Ammon's horn (tissue), 1 donor: Measurements from ENCODE around the gene IDNK.
A peak's percentile ranks its signal among the peaks of the same experiment; 100 is the strongest.
"Not testable (repeated sequence)": the region's sequence is repeated elsewhere in the genome, so short reads cannot be mapped to it uniquely, and the experiment has no call there.

Experiments
- DNase-seq: peaks from one replicate; pipeline ENCODE4 v3.0.0-alpha.2; 2016; ENCODE audit warnings: low spot score

Gene IDNK

DNA sequence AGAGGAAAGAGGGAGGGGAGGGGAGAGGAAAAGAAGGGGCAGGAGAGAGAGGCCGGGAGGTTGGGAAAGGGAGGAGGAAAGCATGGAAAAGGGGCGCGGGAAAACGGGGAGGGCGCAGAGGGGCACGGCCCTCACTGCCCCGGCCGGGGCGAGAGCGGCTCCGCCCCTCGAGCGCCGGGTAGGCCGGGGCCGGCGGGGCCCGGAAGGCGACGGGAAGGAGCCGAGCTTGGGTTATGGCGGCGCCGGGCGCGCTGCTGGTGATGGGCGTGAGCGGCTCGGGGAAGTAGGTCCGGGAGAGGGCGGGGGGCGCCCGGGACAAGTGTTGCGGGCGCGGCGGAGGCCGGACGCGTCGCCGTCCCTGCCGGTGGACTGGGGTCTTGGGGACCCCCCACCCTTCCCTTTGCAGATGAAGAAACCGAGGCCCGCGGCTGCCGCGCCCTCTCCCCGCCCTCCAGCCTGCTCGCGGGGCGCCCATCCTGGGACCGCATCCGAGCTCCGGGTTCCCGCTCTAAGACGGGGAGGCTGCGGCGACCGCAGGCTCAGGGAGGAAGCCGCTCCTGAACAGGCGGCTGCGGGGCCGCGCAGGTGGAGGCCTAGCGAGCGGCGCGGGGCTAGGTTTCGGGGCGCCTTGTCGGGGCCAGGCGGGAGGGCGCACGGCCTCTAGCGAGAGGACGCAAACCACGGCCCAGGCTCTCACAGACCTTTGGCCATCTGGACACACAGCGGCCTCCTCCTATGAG is at the start of gene IDNK:
IDNK (plus strand) TSS at position 205 of the 740 bp plus-strand sequence; CDS start at position 234, 29 bp downstream.
- DNase-seq = peak; percentile 60

- DNase-seq = no peak
These were observed 48.5 kb upstream of the IDNK start for GRCh38 chr9:83574482-83574881.

- DNase-seq = no peak
These were observed 40.9 kb upstream of the IDNK start for GRCh38 chr9:83582029-83582428.

DNA sequence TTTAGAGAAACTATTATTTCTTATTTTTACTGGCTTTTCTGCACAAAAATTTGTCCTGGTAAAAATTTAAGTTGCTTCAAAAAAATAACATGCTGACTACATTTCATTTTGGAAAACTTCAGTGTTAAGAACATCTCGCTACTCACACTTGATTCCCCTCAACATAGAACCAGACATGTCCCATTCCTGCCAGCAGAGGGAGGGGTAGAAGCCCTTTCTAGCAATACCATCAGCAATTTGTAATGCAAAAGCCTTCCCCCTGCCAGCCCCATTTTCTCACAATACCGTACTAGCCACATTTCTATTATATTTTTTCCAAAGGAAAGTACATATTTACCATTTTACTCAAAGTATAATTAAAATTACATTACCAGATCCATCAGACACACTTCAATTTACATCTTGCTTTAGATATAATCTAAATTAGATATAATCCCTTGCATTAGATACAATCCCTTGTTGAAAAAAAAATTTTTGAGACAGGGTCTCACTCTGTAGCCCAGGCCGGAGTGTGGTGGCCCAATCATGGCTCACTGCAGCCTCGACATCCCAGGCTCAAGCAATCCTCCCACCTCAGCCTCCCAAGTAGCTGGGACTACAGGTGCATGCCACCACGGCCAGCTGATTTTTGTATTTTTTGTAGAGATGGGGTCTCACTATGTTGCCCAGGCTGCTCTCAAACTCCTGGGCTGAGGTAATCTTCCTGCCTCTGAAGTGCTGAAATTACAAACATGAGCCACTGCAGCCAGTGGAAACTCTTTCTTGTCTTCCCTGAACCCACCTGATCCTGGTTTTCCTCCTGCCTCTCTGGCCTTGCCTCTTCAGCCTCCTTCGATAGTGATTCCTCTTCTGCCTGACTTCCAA is 39.6 kb upstream of the IDNK start:
- peak; percentile 41 for DNase-seq

DNA sequence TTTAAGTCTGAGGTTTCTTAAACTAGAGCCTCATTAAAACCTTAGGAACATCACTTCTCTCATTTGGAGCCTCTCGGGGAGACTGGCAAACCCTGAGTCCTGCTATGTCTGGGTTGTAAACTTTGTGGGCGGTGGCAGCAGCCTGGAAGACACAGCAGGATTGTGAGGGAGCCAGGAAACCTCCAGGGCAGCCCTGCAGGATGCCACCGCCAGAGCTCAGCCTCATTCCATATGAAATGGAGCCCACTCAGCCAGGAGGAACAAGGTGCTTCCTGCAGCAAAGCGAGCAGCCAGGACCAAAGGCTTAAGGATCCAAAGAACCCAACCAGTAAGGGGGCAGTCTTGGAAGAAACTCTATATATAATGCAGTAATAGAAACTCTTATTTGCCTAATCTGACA is 37.9 kb upstream of the IDNK start:
- DNase-seq = no peak

- DNase-seq = no peak
These were observed 34.7 kb upstream of the IDNK start for GRCh38 chr9:83588256-83588655.

- DNase-seq = peak; percentile 34
These were observed 25.9 kb upstream of the IDNK start for GRCh38 chr9:83596899-83597504.

- DNase-seq = no peak
These were observed 24.5 kb upstream of the IDNK start for GRCh38 chr9:83598487-83598886.

GRCh38 chr9:83599071-83599470 is 23.9 kb upstream of the IDNK start:
- DNase-seq = no peak

DNA sequence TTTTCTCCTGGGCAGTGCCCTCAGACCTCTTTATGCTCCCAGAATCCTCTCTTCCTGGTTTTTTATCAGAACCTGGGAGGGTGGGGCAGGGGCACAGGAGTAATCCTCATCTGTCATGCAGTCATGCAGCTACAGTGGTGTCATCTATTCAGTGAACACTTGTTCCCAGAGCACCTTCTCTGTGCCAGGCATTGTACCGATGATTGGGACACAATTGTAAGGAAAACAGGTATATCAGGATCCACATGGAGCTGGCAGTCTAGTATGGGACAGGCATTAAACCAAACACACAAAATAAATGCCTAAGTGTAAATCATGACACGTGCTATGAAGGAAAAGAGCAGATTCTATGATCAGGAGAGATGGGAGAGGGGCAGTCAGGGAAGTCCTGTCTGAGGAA is 21.5 kb upstream of the IDNK start:
- no peak for DNase-seq

GRCh38 chr9:83607620-83608019 is 15.3 kb upstream of the IDNK start:
- not testable (repeated sequence) for DNase-seq

- DNase-seq = not testable (repeated sequence)
These were observed 9.6 kb upstream of the IDNK start for GRCh38 chr9:83613298-83613697.

DNA sequence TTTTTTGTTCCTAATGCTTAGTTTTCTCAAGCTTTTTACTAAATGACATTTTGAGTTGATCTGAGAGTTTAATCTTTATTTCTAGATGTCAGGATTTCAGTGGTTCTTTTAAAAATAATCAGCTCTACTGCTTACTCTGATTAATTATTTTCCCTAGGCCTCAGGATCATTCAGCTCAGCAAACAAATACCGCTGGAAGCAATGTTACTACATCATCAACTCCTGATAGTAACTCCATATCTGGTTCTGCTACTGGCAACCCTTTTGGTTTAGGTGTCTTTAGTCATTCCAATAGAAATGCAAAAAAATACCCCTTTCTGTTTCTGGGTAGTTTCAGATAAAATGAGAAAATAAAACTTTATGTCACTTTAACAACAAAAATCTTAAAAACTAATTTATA is 5.6 kb upstream of the IDNK start:
- DNase-seq = no peak

- peak; percentile 36 for DNase-seq
These were observed 1.9 kb upstream of the IDNK start for GRCh38 chr9:83620841-83621636.

- peak; percentile 75 for DNase-seq
These were observed 457 bp upstream of the IDNK start for GRCh38 chr9:83622433-83622938.

DNA sequence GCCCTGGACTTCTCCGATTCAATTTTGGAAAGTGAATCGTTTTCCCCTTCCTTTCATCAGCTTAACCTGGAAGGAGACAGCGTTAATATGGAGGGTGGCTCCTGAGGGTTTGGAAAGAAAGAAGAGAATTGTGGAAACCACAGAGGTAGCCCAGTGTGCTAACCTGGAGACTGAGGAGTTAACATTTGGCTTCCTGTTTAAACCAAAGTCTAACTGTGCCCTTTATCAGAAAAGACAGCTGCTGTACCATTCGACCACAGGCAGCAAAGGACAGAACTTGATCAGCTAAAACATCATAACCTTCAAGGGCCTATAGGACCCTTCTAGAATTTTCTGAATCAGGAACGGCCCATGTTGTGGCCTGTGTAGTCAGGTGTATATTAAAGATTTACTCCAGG is 735 bp downstream of the IDNK start:
- peak; percentile 20 for DNase-seq

DNA sequence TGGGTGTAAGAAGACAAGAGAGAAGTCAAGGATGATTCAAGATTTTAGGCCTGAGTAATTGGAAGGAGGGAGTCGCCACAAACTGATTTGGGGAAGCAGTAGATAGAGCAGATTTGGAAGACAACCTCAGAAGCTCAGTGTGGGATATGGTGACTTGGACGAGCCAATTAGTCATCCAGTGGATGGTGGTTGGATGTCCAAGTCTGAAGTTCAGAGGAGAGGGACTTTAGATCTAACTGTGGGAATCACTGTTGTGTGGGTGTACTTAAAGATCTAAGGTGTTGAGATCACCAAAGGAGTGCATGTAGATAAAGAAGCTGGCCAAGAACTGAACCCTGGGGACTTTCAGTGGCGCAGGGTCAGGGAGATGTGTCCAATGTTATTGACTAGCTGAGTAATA is 2.2 kb downstream of the IDNK start:
- no peak for DNase-seq

GRCh38 chr9:83628540-83628939 is 5.6 kb downstream of the IDNK start:
- DNase-seq = no peak

DNA sequence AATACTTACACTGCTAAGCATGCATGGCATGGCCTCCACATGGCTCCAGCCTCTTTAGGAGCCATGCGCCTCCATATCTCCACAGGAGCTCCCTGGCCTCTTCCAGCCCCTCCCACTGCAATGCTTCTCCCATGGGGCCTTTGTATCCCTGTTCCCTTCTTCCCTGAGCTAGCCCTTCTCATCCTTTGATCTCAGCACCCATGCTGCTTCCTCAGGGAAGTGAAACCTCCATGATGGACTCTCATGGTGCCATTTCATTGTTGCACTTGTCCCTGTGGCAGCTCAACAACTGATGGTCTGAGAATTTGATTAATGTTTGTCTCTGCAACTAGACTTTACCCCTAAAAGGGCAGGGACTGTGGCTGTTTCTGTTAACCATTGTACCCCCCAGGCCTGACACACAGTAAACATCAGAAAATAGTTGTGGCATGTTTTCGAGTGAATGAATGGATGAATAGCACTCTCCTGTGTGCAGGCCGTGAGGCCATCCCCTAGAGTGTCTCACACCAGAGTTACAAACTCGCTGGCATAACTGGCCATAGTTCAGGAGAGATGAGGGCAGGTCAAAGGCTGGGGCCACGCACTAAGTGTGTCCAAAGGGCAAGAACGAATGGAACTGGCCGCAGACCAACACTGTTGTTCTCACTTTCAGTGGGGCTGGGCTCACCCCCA is 6.6 kb downstream of the IDNK start:
- DNase-seq = no peak

- no peak for DNase-seq
These were observed 8.1 kb downstream of the IDNK start for GRCh38 chr9:83630938-83631457.

- no peak for DNase-seq
These were observed 10.3 kb downstream of the IDNK start for GRCh38 chr9:83633255-83633654.
